Amygdala (tissue), 56 donors: Measurements from ENCODE around the gene NAA11.
A peak's percentile ranks its signal among the peaks of the same experiment; 100 is the strongest.
"Not testable (repeated sequence)": the region's sequence is repeated elsewhere in the genome, so short reads cannot be mapped to it uniquely, and the experiment has no call there.

Source experiments
- DNase-seq, 56 donors: peaks; one replicate each; lab custom pipeline; 2025; lab: John Stamatoyannopoulos, UW

Gene NAA11

DNA sequence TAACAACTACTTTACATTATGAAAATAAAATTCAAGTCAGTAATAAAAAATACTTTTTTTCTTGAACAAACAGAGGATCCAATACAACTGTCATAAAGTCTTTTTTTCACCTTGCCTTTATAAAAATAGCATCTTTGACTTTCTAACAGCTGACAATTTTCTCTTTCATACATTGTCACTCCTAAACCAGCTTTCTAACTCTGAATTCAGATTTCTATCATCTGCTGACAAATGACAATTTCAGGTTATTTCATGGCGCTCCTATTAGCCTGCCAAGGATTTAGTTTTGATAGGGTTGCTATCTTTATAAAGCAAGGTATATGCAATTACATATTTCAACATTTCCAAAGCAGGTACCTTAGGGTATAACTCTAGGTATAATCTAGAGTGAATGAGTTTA, 14.6 kb downstream of the NAA11 start:
- DNase-seq: no peak

DNA sequence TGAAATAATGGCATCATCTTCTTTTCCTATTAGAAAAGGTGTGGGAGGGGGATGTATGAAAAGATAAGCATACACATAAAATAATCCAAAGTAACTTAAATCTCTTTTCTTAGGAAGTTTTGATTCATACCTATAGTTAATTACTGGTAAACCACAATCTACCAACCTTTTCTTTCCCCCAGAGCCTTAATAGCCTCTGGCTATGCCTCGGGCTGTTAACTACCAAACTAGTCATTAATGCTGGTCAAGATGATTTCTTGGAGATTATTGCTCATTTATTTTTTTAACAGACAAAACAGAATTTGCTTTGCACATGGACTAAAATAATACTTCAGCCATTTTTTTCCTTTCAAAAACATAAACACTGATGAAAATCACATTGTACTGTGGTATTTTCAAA, 16.9 kb downstream of the NAA11 start:
- no peak for DNase-seq

DNA sequence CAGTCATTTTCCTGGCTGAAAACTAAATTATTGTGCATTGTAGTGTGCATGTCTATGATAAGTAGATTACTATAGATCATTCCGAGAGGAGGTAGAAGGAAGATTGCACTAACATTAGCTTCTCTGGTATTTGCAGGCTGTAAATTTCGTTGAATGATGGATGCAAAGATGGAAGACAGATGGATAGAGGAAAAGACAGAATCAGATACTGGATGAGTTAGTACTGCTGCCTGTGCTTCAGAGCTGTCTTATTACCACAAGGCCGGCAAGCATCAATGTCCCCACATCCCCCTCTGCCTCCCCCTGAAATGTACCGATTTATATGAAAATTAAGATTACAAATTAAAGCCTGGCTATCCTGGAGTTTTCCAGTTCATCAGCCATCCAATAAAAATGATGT, 17.7 kb downstream of the NAA11 start:
- no peak for DNase-seq

DNA sequence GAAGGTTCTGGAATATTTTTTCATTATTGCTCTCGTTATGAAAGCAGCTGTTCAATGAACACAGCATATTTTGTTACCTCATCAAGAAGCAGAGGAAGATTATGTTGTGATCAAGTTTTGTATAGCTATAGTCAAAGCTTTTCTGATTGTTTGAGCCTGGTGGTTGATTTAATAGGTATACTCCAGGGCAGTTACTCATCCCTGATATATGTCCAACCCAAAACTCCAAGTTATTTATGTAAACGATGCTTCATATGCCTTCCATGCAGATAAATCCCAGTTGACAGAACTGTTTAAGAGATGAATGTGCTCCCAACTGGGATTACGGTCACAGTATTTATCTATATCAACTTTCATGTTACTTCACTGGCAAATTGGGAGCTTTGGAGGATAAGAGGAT, 19.1 kb downstream of the NAA11 start:
- DNase-seq: no peak

DNA sequence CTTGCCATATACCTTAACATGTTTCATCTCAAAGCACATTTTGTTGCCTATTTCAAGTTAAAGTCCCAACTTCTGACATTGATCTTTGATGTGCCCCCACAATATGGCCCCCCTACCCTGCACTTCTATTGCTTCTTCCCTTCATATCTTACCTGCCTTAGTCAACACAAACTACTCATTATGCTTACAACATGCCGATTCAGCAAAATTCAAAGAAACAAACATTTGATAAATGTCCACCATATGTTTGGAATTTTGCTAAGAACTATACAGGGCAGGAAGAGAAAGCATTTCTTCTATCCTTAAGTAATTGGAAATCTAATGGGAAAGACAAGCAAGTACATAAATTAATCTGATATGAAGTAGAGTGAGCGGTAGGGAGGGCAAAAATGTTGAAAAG, 25.6 kb downstream of the NAA11 start:
- no peak for DNase-seq

DNA sequence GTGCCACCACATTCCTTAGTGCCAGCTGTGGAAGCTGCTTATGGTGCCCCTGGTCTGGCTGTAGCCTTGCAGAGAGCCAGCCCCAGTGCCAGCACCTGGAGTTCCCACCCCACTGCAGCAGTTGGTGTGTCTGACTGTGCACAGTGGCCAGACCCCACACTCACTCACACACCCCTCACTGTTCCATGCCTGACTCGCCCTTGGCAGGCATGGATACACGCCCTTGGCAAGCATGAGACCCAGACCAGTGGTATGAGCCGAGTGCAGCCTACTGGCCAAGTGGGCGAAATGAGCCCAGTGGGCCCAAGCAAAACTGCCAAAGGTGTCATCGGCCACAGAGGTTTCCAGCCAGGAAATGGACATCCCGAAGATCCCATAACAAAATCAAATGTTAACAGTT, 27.4 kb downstream of the NAA11 start:
- no peak for DNase-seq

DNA sequence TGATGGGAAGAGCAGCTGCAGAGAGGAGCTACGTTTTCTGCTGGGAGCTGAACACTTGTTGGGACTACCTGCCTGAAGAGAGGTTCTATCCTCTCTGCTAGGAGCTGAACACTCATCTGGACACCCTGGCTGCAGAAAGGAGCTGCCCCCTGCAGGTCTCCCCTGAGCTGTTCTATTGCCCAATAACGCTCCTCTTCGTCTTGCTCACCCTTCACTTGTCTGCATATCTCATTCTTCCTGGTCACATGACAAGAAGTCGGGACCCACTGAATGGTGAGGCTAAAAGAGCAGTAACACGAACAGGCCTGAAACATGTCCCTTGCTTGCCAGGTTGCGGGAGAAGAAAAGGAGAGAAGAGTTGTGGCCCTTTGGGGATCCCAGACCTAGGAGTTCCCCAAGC, 27.8 kb downstream of the NAA11 start:
- DNase-seq: no peak

DNA sequence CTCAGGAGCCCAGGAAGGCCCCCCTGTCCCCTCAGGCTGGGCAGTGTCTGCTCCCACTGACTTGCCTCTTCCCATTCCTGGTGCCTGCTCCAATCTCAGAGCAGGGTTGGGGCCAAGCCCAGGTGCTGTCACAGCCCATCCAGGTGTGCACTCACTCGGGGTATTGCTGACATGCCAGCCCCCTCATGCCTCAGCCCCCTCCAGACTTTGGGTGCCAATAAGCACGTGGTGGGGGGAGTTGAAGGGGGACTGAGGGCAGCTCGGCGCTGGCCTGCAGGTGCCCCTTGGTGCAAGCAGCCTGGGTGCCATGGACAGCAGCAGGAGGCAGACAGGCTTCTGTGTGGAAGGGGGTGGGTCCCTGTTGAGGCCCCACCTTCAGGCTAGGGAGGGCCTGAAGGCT, 28.4 kb downstream of the NAA11 start:
- DNase-seq: no peak

DNA sequence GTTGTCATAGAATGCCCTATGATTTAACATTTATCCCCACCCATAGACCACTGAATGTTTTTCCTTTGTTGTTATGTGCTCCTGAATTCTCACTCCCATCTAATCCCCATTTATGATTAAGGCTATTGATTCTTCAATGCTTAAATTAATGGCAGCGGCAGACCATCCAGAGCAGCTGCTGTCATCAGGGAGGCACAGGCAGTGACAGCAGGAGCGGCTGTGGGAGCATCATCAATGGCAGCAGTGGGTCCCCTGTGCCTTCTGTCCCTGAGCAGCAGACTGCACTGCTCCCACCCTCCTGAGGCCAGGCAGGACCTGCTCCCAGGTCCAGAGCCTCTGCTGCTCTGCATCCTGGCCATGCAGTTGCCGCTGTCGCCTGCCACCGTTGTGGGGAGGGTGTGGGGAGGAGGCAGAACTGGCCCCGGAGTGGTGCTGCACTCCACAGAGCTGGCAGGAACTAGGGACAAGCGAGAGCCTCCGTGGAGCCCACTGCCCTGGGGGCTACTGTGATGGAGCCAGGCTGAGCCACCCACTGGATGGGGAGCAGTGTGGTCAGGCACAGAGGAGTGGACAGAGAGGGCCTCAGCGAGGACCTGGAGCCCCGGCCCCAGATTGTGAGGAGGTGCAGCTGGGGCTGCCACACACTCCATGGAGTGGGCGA, 29.0 kb downstream of the NAA11 start:
- DNase-seq: no peak

DNA sequence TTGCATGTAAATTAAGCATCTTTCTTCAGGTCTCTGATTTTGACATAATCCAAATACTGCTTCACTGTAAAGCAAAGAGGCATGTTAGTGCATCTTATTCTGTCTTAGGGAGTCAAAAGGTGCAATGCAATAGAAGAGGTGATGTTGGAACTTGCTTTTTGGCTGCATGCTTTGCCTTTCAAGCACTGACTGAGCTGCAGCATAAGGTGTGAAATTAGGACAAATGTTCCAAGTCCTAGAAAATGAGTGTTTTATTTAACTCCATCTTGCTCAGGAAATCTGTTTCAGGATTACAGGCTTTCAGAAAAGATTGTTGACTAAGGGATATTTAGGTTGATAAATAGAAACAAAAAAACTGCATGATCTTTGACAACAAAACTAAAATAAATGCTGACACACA, 30.8 kb downstream of the NAA11 start:
- no peak for DNase-seq

DNA sequence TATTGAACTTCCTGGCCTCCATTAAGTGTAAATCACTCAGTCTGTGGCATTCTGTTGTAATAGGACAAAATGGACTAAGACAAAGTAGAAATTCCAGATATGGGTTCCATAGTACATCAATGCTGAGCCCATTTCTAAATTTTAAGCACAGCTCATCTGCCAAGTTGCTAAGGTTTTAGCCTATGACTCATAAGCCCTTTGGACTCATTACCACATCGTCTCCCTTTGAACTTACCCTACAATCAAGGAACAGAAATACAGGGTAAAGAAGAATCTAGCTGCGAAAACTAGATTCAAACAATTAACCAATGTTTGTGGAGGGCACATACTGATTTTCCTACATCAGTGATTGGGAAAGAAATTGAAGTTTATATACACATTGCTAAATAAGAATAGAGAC, 31.8 kb downstream of the NAA11 start:
- no peak for DNase-seq

DNA sequence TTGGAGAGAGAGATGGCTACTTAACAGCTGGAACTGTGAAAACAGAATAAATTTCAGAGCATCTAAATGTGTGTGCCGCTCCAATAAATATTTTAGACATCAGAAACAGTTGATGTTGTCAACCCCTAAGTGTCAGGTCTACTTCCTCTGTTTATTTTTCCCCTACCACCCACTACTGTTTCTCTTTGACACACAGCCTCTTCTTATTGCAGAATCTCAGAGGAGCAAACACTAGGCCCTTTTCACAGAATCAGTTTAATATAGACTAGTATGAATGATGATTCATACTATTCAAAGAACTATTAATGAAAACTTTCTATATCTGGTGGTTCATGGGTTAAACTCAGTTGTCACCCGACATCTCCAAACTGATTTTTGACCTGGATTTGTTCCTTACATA, 33.9 kb downstream of the NAA11 start:
- no peak for DNase-seq

DNA sequence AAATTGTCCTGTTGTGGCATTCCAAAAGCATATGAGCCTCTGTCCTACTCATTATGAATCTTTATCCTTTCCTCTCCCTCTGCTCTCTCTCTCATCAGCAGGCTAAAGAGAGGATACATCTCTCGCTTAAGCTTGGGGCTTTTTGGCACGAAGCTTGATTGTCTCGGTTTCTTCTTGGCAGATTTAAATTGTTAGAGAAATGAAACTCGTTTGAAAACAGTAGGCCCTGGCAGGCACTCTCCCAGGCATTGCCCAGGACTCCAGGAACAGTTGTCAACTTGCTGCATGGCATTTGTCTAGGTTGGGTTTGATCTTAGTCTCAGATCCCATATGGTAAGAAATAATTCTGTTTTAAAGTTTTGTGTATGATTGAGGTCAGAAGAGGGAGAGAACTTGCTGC, 35.5 kb downstream of the NAA11 start:
- DNase-seq: peak in 10 of 56 donors; percentile 2 to 30 (median 12)

DNA sequence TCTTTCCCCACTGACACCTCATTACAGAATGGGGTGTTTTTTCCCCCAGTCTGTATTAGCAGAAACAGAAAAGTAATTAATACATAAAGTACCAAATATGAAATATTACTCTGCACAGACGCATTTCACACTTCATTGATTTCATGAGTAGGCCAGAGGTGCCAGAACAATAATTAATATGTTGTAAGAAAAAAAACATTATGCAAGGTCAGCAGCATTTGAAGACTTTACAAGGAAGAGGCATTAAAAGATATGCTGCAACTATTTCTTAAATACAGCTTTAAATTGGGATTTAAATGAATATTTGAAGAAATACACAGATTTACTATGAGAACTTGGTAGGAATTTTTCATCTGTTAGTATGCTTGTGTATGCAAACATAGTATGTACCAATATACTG, 37.7 kb downstream of the NAA11 start:
- DNase-seq: no peak

DNA sequence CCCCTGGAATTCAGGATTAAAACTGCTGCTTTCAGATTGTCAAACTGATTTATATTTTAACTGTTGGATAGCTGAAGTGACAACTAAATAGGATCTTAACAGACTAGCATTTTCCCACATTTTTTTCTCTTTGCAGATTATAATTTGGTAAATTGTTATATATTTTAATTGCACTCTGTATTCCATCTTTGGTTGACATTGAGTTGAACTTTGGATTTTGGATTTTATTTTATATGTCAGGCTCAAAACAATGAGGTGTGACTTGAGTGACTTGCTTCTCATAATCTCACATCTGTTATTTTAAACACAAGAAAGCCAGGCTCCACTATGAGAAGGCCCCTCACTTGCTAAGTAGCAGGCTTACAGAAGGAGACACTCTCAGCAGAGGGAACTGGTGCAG, 38.1 kb downstream of the NAA11 start:
- DNase-seq: no peak

DNA sequence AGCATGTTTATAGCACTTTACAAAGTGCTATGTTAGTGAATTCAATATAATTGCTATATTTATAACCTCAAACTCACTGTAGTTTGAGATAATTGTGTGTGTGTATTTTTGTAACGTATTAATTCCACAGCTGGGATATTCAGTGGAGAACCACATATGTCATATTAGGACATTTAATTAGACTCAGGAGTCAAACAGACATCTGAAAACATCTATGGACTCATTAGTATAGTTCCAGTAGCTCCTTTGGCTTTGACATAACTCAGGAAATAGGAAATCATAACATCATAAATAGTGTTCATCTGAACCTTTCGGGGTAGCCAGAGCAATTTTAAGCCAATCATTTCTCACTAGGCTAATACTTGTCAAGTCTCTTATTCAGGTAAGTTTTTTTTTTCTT, 38.8 kb downstream of the NAA11 start:
- no peak for DNase-seq

DNA sequence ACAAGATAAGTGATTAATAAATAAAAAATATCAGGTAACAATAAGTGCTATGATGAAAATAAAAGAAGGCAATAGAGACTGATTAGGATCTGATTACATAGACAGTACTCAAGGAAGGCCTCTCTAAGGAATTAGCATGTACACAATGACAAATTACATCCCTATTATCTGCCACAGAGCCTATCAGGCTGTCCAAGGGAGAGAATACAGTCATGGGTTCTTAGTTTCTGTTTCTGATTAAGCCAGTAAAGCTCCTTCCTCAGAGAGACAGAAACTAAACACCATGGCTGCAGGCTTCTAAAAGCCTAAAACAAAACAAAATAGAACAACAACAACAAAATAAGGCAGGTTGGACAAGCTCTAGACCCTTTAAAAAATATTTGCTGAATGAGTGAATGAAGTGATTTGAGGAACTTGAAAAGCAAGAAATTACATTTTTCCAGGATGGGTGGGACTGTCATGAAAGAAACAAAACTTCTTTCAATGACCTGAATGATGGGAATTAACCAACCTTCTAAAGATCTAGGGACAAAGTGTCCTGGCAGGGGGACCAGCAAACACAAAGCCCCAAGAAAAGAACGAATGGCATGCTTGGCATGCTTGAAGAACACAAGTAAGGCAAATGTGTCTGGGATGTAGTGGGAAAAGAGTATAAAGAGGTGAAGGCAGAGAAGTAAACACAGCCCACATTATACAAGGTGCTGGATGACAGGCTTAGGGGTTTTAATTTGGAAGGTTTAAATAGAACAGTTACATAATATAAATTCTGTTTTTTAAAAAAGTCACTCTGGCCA, 44.1 kb downstream of the NAA11 start:
- no peak for DNase-seq

DNA sequence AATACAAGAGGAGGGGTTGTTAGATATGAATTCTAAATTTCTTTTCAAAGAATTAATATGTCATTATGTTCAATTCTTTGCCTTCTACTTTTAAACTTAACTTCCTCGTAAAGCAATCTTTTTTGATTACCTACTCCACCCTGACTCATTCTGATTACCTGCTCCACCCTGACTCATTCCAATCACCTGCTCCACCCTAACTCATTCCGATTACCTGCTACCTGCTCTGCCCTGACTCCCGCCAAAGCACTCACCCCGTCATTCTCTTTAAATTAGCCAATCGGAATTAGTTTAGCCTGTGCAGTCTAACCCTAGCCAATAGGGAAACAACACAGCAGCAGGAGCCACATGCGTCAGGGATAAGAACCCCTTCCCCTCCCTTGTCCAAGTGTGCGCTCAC, 48.4 kb downstream of the NAA11 start:
- not testable (repeated sequence) for DNase-seq

DNA sequence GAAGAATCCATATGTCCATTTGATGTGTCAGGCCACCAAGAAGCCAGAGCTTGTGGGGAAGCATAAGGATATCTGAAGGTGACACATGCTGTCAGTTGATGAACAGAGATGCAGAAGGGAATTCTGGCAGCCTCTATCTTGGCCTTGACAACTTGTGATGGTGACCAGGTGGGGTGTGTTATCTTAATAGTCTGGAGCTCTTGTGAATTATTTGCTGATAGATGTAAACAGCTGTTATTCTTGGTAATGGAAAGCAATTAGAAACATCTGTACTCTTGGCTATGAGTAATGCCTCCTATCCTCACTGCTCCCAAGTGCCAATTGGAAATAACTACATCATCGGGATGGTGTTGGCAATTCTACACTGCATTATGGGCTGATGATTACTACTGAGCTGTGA, 51.9 kb downstream of the NAA11 start:
- DNase-seq: no peak

DNA sequence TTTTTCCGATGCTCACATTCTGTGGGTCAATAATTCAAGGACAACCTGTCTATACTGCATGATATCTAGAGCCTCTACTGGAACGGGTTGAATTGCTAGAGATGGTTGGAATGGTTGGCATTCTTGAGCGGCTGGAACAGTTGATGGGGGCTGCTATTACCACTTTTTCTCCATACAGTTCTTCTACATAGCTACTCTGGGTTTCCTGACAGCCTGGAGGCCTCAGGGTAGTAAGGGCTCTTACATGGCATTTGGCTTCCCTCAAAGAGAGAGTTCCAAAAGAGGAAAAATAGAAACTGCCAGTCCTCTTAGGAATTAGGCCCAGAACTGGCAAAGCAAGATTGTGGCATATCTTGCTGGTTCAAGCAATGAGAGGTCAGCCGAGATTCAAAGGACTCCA, 53.1 kb downstream of the NAA11 start:
- no peak for DNase-seq

DNA sequence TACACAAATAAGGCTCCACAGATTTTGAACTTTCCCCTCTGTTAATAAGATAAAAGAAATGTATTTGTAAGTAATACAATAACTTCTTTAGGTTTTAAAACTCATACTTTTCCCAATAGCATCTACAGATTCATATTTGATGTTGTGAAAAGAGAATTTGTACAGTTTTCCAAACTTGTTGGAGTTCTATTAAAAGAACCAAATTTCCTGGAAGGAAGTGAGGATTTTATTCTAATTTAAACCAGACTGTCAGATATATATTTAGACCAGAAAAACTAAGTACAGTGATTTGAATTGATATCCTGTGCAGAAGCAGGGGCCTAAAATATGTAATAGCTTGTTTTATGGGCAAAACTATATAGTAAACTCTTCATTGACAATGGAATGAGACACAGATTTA, 53.7 kb downstream of the NAA11 start:
- no peak for DNase-seq

DNA sequence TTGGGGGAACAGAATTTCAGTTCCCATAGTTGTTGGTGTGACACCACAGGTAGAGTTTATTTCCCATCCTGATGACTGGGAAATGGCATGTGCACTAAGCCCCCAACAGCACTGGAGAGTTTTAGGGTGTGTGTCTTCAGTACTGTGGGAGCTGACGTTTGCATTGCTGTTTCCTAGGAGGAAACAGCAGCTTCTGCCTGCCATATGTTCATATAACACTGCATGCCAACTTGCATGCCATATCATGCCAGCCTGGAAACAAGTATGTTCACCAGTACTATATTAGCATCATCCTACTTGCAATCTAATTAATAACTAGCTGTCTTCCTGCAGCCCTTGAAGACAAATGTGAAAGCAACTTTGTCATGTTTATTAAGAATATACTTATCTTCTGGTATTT, 58.2 kb downstream of the NAA11 start:
- DNase-seq: no peak
